ENCODE measurements around the gene SCLY. TPM values are rescaled to one million over a fixed set of nuclear protein-coding genes. Genes with fewer than 3 reads are reported as not detected.

SCLY gene
- total RNA-seq, 1 donor from 2014 or later: 21.6 TPM

- DNase-seq (ENCODE audit: low spot score): peak; percentile 37
These were observed 37.4 kb downstream of the SCLY start for GRCh38 chr2:238097988-238098871.

GRCh38 chr2:238098901-238099713, 38.3 kb downstream of the SCLY start:
- DNase-seq (ENCODE audit: low spot score): peak; percentile 39

- DNase-seq (ENCODE audit: low spot score): peak; percentile 32
These were observed 38.9 kb downstream of the SCLY start for GRCh38 chr2:238099714-238100048.

- DNase-seq (ENCODE audit: low spot score): peak; percentile 34
These were observed 39.4 kb downstream of the SCLY start, which contains the start of gene ESPNL for GRCh38 chr2:238100049-238100820. TSS of gene ESPNL (plus strand) at chr2:238100340. CDS start at chr2:238100420, 80 bp downstream.

- DNase-seq (ENCODE audit: low spot score): peak; percentile 34
These were observed 40.3 kb downstream of the SCLY start for GRCh38 chr2:238100821-238101771.

GRCh38 chr2:238101891-238102841, 41.4 kb downstream of the SCLY start:
- DNase-seq (ENCODE audit: low spot score): peak; percentile 33

GRCh38 chr2:238102865-238103264, 42.1 kb downstream of the SCLY start:
- no peak for DNase-seq (ENCODE audit: low spot score)

- peak; percentile 35 for DNase-seq (ENCODE audit: low spot score)
These were observed 42.8 kb downstream of the SCLY start for GRCh38 chr2:238103465-238104225.

- peak; percentile 39 for DNase-seq (ENCODE audit: low spot score)
These were observed 43.5 kb downstream of the SCLY start for GRCh38 chr2:238104226-238104690.

GRCh38 chr2:238104691-238105371, 44.0 kb downstream of the SCLY start:
- DNase-seq (ENCODE audit: low spot score): no peak

- no peak for DNase-seq (ENCODE audit: low spot score)
These were observed 44.9 kb downstream of the SCLY start for GRCh38 chr2:238105506-238106338.

- no peak for DNase-seq (ENCODE audit: low spot score)
These were observed 45.5 kb downstream of the SCLY start for GRCh38 chr2:238106339-238106697.

- DNase-seq (ENCODE audit: low spot score): no peak
These were observed 46.1 kb downstream of the SCLY start for GRCh38 chr2:238106698-238107524.

GRCh38 chr2:238107525-238108422, 47.0 kb downstream of the SCLY start:
- no peak for DNase-seq (ENCODE audit: low spot score)

Data from ureter (tissue), 1 donor.